IPS DF 19.7 (cell line): Measurements from ENCODE around the gene PLXND1.

Source experiments
- DNase-seq: peaks from one replicate; pipeline ENCODE4 v3.0.0-alpha.2; 2013; ENCODE audit warnings: low read depth, low spot score

PLXND1 gene

GRCh38 chr3:129602730-129603560, 3.5 kb downstream of the PLXND1 start:
- no peak for DNase-seq

GRCh38 chr3:129602309-129602708, 4.2 kb downstream of the PLXND1 start:
- DNase-seq = no peak

GRCh38 chr3:129601713-129602112, 4.8 kb downstream of the PLXND1 start:
- DNase-seq = no peak

GRCh38 chr3:129600348-129600747, 6.1 kb downstream of the PLXND1 start:
- DNase-seq = no peak

GRCh38 chr3:129599607-129600006, 6.9 kb downstream of the PLXND1 start:
- no peak for DNase-seq

- no peak for DNase-seq
Measured at GRCh38 chr3:129599073-129599472, 7.4 kb downstream of the PLXND1 start.

GRCh38 chr3:129598484-129598883, 8.0 kb downstream of the PLXND1 start:
- DNase-seq = no peak

- no peak for DNase-seq
Measured at GRCh38 chr3:129598000-129598381, 8.5 kb downstream of the PLXND1 start.

- no peak for DNase-seq
Measured at GRCh38 chr3:129597087-129597999, 9.1 kb downstream of the PLXND1 start.

- DNase-seq = no peak
Measured at GRCh38 chr3:129596194-129597086, 10.0 kb downstream of the PLXND1 start.

- DNase-seq = no peak
Measured at GRCh38 chr3:129595544-129596193, 10.8 kb downstream of the PLXND1 start.

GRCh38 chr3:129594907-129595390, 11.5 kb downstream of the PLXND1 start:
- DNase-seq = no peak

GRCh38 chr3:129594409-129594808, 12.1 kb downstream of the PLXND1 start:
- DNase-seq = no peak

- no peak for DNase-seq
Measured at GRCh38 chr3:129593595-129594339, 12.7 kb downstream of the PLXND1 start.

- no peak for DNase-seq
Measured at GRCh38 chr3:129593230-129593594, 13.3 kb downstream of the PLXND1 start.

- DNase-seq = no peak
Measured at GRCh38 chr3:129592381-129593131, 13.9 kb downstream of the PLXND1 start.

GRCh38 chr3:129591932-129592331, 14.5 kb downstream of the PLXND1 start:
- no peak for DNase-seq

GRCh38 chr3:129590215-129590614, 16.3 kb downstream of the PLXND1 start:
- no peak for DNase-seq

- no peak for DNase-seq
Measured at GRCh38 chr3:129587566-129588210, 18.8 kb downstream of the PLXND1 start.
